MV-4-11 (cell line): Measurements from ENCODE around the gene CCNH.

Source experiments
- DNase-seq: peaks from one replicate; lab custom pipeline; 2025; lab: John Stamatoyannopoulos, UW

Gene CCNH

DNA sequence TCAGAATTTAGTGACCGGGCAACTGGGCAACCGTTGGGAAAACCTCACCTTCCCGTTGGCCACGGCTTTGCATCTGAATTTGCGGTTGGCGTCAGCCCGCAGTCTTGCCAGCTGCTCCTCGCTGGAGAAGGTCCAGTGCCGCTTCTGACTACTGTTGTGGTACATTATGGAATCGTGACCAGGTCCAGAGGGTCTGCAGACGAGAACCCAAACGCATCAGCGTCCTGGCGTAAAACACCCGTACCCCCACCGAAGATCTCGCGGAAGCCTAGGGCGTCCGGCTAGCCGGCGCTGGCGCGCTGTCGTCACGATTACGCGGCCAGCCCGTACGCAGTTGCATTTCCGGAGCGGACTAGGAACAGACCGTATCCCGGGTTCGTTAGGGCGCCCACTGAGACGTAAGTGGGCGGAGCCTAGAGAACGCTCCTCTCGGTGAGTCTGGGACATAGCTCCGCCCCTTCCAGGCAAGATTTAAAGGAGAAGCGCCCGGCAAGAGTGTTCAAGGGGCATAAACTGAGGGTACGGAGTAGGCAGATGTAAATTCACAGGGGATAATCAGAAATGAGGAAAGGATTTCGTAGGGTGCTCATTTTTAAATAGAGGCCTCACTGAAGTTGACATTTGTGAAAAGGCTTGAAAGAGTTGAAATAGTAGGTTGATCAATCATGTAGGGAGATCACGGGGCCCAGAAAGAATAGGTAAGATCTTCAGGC lies at the start of gene CCNH:
CCNH (minus strand) TSS at position 301 of the 713 bp plus-strand sequence; CDS start at position 165, 136 bp downstream.
- DNase-seq: peak; percentile 97

- DNase-seq: no peak
These were observed 45.0 kb upstream of the CCNH start for GRCh38 chr5:87457706-87458105.

GRCh38 chr5:87453801-87454200 lies 41.1 kb upstream of the CCNH start:
- no peak for DNase-seq

DNA sequence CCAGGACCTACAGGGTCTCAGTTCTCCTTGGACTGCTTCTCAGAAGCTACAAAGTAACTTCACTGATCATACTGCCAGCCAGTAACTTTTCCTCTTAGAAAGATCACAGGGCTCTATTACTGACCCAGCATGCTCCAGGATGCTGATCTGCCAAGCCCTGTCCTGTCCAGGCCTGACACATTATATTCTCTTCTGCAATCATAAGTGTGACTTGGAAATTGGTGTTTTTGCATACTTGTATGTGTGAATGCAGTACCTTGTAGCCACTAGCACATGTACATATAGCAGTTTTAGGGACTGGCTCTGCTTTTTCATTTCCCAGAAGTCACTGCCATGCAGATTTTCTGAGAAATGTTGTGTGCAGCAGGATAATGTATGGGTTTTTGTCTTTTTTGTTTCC lies 40.1 kb upstream of the CCNH start:
- DNase-seq: no peak

DNA sequence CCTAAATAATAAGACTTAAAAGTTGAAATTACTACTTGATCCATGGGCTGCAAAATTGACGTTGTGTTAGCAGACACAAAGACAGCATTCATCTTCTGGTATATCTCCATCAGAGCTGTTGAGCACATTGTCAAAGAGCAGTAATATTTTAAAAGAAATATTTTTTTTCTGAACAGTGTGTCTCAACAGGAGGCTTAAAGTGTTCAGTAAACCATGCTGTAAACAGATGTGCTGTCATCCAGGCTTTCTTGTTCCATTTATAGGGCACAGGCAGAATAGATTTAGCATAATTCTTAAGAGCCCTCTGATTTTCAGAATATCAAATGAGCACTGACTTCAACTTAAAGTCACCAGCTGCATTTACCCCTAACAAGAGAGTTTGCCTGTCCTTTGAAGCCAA lies 29.7 kb upstream of the CCNH start:
- DNase-seq: no peak

DNA sequence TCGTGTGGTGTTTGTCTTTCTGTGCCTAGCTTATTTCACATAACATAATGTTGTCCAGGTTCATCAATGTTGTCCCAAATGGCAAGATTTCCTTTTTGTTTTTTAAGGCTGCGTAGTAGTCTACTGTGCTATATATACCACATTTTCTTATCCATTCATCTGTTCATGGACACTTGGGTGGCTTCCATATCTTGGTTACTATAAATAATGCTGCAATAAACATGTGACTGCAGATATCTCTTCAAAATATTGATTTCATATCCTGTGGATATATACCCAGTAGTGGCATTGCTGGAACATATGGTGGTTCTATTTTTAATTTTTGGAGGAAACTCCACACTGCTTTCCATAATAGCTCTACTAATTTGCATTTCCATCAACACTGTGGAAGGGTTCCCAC lies 25.5 kb upstream of the CCNH start:
- DNase-seq: no peak

DNA sequence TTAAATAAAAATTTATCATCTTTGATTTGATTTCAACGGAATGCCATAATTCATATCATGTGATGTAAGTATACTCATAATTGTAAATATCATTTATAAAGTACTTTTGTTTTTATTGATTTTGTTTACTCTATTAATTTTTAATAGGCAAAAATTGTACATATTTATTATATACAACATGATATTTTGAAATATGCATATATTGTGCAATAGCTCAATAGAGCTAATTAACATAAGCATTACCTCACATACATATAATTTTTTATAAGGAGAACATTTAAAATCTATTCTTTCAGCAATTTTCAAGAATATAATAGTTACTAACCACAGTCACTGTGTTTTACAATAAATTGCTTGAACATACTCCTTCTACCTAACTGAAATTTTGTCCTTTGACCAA lies 25.0 kb upstream of the CCNH start:
- no peak for DNase-seq

DNA sequence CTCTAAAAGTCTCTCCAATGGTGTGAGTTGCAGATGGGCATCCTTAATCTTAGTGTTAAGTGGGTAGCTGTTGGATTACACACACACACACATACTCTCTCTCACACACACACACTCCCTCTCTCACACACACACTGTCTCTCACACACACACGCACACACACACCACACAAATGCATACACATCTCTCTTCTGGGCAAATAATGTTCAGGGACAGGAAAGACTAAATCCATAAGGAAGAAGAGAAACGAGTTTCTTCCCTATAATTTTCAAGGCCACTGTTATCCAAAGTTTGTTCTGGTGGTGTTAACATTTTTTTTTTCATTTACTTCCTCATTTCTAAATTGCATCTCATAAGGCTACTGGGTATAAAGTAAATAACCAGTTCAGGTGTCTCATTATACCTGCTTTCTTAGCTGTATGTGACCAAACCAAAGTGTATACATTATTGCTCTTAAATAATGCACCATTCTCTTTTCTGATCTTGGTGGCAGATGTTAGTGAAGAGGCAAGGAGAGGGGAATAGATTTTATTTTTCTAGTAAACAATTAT lies 22.5 kb upstream of the CCNH start:
- no peak for DNase-seq

DNA sequence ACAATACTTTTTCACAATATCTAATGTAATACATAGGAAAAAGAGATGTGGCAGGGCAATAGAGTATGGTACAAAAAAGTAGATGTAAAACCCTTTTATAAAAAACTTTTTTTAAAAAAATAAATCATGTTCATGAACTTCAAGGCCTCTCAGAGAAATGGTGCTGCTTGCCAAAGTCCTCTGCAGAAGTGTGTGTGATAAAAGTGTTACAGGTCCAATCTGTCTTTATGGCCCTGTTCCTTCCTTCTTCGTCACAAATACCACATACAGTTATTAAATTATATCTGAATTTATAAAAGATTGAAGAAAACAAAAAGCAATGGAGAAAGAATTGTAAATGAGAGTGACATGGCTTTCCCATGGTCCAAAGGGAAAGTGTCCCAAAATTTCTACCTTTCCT lies 21.7 kb upstream of the CCNH start:
- DNase-seq: no peak

DNA sequence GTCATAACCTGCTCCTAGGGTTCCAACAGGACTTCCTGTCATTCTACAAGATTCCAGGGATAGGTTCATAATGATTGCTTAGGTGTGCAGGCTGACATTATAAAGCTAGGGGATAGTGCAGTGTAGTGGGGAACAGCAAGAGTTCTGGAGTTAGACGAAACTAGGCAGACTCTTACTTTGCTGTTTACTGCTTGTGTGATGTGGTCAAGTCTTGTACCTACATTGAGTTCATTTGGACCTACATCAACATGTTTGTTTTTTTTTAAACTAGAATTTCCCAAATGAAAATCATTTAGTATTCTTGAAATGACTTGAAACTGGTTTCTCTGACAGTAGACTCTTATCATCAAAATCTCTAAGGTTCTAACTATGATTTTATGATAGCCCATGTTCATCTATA lies 21.2 kb upstream of the CCNH start:
- DNase-seq: no peak

DNA sequence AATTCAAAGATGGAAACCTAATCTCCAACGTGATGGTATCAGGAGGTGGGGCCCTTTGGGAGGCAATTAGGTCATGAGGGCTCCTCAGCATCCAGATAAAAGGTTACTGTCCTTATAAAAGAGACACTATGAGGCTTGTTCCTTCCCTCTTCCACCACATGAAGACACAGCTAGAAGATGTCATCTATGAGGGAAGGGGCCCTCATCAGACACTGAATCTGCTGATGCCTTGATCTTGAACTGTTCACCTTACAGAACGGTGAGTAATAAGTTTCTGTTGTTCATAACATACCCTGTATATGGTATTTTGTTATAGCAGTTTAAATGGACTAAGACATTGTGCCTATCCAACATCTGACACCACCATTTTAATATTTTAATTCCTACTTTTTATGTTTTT lies 19.7 kb upstream of the CCNH start:
- DNase-seq: no peak

DNA sequence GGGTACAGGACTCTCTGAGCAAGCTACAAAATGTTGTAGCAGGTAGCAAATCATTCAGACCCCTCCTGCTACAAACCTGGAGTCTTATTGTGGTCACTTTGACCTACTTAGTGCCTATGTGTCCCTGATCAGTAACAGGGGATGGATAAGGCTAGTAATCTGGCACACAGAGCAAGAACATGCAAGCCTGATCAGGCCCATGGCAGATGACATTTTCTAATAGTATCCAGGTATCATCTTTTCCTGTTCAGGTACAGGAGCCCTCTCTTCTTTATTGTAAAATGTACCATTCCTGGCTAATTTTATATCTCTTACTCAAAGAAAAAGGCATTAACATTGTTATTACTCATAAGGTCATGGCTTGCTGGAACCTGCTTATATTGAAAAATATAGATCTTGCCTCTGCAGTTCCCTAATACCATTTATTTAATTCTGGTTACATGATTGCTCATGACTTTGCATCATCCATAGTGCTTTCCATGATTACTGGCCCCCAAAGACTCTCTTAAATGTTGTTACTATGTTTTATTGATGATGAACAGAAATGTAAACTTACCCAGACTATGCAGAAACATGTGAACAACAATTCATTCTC lies 18.2 kb upstream of the CCNH start:
- no peak for DNase-seq

DNA sequence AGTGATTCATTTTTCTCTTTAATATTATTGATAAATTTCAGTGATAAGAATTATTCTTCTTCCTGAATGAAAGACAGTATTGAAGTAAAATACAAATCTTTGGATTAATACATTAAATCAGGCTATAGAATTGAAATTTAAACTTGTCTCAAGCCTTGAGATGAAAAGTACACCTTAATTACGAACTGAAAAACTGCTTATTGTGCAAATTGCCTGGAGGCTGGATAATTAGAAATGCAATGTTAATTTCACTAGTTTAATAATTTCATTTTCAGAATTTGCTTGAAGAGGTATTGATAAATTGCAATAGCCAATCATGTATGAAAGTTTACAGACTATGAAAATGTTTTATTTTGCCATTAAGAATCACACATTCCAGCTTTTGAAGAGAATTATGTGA lies 11.0 kb upstream of the CCNH start:
- DNase-seq: no peak

DNA sequence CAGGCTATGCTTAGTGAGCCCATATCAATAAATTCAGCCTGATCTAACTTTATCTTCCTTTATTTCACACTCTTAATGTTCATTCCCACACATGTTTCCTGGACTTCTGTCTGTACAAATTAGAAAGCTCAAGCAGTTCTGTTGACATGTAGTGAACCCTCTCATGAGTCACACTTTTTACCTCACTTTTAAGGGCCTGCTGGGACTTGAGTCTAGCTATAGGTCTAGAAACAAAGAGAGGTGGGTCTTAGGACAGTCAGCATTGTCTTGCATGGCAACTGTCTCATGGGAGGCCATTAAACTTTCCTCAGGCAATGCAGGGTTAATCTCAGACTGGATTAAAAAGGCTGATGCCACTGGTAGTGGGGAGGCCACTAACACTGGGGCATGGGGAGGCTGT lies 8.6 kb upstream of the CCNH start:
- peak; percentile 47 for DNase-seq

GRCh38 chr5:87418506-87418905 lies 5.8 kb upstream of the CCNH start:
- DNase-seq: no peak

- no peak for DNase-seq
These were observed 564 bp upstream of the CCNH start for GRCh38 chr5:87413343-87413645.

DNA sequence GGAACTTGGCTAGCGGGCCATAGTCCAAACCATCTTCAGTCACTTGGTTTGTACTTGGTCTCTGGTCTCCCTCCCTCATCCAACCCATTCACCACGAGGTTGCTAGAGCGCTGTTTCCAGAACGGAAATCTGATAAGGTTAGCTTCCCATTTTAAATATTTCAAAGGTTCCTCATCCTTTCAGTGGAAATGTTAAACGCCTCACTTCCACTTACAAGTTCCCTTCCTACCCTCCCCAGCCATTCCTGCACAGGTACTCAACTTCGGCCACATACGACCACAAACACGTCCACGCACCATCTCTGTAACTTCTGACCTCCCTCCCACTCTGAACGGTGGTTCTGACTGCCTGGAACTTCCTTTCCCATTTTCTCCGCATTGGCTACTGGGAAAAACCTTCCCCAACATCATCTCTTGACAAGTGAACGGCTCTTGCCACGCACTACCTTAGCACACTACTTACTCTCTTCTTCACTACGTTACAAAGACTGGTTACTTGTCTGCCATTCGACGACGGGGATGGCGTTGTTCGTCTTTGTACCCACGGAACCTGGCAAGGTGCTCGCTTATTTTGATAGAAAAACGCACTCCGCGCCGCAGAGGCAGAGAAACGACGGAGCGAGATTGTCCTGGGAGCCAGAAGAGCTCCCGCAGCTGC lies 629 bp downstream of the CCNH start:
- peak; percentile 34 for DNase-seq

DNA sequence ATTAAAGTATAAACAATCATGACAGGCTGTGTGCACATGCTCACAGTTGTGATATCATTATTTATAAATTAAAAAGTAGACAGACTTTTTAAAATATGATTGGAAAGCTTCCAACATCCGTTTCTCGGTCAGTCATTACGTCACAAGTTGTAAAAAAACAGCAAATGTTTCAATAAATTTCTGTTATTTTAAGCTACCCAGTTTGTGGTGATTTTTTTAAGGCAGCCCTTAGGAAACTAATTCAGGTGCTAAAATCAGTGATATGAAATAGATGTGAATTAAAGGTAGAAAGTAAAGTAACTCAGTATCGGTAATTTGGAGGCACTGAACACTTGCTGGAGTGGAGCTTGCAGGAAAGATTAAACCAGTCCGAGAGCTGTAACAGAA lies 1.2 kb downstream of the CCNH start:
- no peak for DNase-seq

DNA sequence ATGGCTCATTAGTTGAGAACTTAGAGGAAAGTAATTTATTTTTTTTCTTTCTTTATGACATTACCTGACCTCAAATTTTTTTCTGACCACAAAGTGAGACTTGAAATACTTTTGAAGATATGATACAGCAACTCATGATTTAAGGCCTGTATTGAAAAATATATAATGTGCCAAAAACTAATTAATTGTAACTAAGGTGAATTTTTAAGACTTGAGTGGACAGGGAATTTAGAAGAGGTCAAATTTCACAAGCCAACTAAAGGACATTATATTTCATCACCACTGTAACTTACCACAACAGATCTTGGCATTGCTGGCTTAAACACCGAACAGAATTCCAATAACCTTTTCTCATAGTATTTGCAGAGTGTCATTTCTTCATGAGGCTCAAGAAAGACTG lies 1.8 kb downstream of the CCNH start:
- DNase-seq: no peak

DNA sequence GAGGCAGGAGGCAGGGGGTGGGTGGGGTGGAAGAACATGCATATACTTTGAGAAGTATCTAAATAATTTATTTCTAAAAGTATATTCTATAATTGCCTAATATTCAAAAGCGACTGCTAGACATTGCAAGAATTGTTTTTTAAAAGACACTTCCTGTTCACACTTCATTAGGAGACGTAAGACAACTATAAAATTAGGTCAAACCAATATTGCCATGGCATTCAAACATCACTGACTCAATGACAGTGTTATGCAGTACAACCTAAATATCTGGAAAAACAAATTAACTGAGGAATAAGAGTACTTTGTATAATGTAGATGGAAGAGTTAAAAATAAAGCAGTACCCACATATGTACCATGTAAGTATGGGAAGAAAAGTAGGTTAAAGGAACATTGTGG lies 4.5 kb downstream of the CCNH start:
- no peak for DNase-seq

- no peak for DNase-seq
These were observed 7.1 kb downstream of the CCNH start for GRCh38 chr5:87405472-87406155.

DNA sequence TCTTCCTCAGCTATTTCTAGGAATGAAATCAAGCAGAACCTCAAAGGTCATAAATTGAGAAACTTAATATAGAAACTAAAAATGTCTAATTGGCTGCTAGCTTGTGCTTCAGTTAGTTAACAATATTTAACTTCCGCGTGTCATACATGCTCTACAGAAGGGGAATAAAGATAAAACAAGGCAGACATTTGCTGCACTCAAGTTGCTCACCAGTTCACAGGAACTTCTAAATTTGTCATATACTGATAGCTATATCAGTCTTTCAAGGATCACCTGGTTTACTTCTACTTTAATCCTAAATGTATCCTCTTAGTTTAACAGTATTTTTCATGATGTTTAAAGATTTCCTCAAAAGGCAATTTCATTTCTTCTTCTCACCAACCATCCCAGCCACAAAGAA lies 8.4 kb downstream of the CCNH start:
- no peak for DNase-seq

DNA sequence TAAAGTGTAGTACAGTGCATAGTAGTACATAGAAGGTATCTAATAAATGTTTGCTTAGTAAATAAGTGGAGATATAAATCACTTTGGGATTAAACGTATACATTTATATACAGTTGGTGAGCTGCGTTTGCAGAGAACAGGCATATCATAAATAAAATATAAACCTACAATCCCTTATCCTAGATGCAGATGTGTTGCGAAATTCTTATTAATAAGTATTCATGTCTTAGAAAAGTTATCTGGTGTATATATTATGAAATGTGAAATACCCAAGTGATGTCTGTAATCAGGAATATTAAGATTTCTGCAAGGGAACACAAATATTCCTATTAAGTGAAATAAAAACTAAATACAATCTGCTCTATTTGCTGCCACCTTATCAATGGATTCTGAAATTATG lies 8.8 kb downstream of the CCNH start:
- no peak for DNase-seq
